Measurements from ENCODE around the gene CAPN9.

DNA sequence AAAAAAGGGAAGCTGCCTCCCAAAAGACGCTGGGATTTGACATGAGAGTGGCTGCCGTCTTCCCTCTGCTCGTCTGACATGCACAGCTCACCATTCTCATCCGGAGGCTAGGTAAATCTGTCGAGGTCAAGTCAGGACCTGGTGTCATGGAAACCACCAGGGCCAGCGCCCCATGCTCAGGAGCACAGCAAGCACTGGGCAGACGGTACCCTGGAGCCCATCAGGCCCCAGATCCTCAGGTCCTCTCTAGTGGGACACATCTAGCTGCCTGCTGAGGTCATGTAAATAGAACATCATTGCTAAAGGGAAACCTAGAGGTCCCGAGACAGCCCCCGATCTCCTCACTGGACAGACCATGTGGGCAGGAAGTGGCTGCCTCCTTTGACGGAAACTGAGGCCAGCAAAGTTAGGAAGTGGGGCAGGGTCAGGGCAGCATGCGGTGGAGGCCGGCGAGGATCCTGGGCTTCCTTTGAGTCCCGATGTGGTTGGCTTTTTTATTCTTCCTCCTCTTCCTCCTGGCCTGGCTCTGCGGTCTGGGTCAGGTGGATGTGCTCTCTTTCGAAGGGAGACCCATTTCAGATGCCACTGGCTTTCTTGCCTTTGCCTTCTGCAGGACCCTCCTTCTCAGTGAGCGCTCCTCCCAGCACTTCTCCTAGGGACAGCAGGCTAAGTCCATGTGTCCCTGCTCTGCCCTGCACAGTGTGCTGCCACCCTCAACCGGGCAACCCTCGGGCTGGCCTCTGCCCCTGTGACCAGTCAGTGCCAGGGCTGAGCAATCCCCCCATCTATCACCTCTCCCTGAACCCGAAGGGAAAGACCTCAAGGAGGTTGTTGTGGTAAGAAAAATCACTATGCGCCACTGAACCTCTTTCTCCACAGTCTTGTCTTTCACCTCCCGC, 39.2 kb upstream of the CAPN9 start:
- TF ChIP-seq GATA2 (IDR thresholded peaks at IDR 0.05; ENCODE audit: low read depth, low read length) (no peak), GATA3 (IDR thresholded peaks at IDR 0.05; ENCODE audit: low read depth, low read length) (no peak)
